Mammary epithelial cell (primary cell): ENCODE data around the gene GNAI3.

ENCODE experiments used
- EZH2 ChIP-seq: IDR thresholded peaks from 2 replicates; pipeline ENCODE4 v1.6.1; 2012; ENCODE audit warnings: low read length, inconsistent platforms, borderline replicate concordance
- TF ChIP-seq, protein P1 (sequence below), 2 donors: IDR thresholded peaks in 1 of 2; conservative IDR thresholded peaks in 1 of 2; 2 replicates each; pipeline ENCODE4 v1.5.1; 2011 to 2012; ENCODE audit warnings: inconsistent platforms in 2 of 2, low read length in 2 of 2, mild to moderate bottlenecking in 2 of 2, control low read depth in 1 of 2, low read depth in 1 of 2; ENCODE audit not compliant: insufficient read depth in 1 of 2; ENCODE audit errors: extremely low read depth in 1 of 2

DNA sequence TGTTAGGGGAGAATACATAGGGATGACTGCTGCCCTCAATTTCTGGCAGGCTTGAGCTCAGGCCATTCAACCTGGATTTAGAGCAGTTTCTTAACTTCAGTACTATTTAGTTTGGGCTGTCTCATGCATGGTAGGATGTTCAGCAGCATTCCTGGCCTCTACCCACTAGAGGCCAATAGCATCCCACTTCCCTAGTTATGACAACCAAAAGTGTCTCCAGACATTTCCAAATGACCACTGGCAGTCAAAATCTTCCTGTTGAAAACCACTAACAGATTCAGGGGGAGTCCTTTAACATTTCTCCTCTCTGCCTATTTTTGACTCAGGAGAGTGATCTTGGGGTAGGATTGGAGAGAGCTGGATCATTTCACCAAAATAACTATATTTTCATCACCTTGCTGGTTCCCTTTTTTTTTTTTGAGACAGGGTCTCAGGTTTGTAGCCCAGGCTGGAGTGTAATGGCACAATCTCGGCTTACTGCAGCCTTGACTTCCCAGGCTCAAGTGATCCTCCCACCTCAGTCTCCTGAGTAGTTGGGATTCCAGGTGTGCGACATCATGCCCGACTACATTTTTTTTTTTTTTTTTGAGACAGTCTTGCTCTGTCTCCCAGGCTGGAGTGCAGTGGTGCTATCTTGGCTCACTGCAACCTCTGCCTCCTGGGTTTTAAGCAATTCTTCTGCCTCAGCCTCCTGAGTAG, 62.3 kb downstream of the GNAI3 start:
- TF ChIP-seq, protein P1, sequence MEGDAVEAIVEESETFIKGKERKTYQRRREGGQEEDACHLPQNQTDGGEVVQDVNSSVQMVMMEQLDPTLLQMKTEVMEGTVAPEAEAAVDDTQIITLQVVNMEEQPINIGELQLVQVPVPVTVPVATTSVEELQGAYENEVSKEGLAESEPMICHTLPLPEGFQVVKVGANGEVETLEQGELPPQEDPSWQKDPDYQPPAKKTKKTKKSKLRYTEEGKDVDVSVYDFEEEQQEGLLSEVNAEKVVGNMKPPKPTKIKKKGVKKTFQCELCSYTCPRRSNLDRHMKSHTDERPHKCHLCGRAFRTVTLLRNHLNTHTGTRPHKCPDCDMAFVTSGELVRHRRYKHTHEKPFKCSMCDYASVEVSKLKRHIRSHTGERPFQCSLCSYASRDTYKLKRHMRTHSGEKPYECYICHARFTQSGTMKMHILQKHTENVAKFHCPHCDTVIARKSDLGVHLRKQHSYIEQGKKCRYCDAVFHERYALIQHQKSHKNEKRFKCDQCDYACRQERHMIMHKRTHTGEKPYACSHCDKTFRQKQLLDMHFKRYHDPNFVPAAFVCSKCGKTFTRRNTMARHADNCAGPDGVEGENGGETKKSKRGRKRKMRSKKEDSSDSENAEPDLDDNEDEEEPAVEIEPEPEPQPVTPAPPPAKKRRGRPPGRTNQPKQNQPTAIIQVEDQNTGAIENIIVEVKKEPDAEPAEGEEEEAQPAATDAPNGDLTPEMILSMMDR (conservative IDR thresholded peaks at IDR 0.05 in 1 of 2, IDR thresholded peaks at IDR 0.05 in 1 of 2; ENCODE audit: extremely low read depth in 1 of 2, insufficient read depth in 1 of 2, low read depth in 1 of 2, low read length in 2 of 2) = no peak
- no peak for TF ChIP-seq EZH2
